Measurements from ENCODE around the gene DSCAML1.

Gene DSCAML1

GRCh38 chr11:117437041-117437790, 359.8 kb downstream of the DSCAML1 start:
- no peak for DNase-seq

- DNase-seq = no peak
These were observed 361.7 kb downstream of the DSCAML1 start for GRCh38 chr11:117435326-117435725.

- no peak for DNase-seq
These were observed 362.5 kb downstream of the DSCAML1 start for GRCh38 chr11:117434481-117434880.

- no peak for DNase-seq
These were observed 363.3 kb downstream of the DSCAML1 start for GRCh38 chr11:117433717-117434116.

GRCh38 chr11:117431436-117431835, 365.6 kb downstream of the DSCAML1 start:
- no peak for DNase-seq

GRCh38 chr11:117430293-117430955, 366.6 kb downstream of the DSCAML1 start:
- no peak for DNase-seq

GRCh38 chr11:117428856-117429229, 368.2 kb downstream of the DSCAML1 start:
- no peak for DNase-seq

GRCh38 chr11:117428186-117428855, 368.7 kb downstream of the DSCAML1 start:
- DNase-seq = no peak

GRCh38 chr11:117427356-117427874, 369.6 kb downstream of the DSCAML1 start:
- no peak for DNase-seq

- DNase-seq = no peak
These were observed 370.1 kb downstream of the DSCAML1 start for GRCh38 chr11:117426941-117427340.

GRCh38 chr11:117426297-117426685, 370.7 kb downstream of the DSCAML1 start:
- peak; percentile 43 for DNase-seq

- no peak for DNase-seq
These were observed 371.2 kb downstream of the DSCAML1 start for GRCh38 chr11:117425679-117426296.

- peak; percentile 43 for DNase-seq
These were observed 372.2 kb downstream of the DSCAML1 start for GRCh38 chr11:117424781-117425180.

- no peak for DNase-seq
These were observed 373.9 kb downstream of the DSCAML1 start for GRCh38 chr11:117423046-117423575.

GRCh38 chr11:117421476-117421875, 375.5 kb downstream of the DSCAML1 start:
- no peak for DNase-seq

- peak; percentile 8 for DNase-seq
These were observed 376.0 kb downstream of the DSCAML1 start for GRCh38 chr11:117421041-117421440.

GRCh38 chr11:117420598-117420997, 376.4 kb downstream of the DSCAML1 start:
- no peak for DNase-seq

GRCh38 chr11:117420143-117420485, 376.9 kb downstream of the DSCAML1 start:
- DNase-seq = no peak

- no peak for DNase-seq
These were observed 377.4 kb downstream of the DSCAML1 start for GRCh38 chr11:117419482-117420142.

- DNase-seq = no peak
These were observed 378.1 kb downstream of the DSCAML1 start for GRCh38 chr11:117418737-117419481.

GRCh38 chr11:117417856-117418255, 379.2 kb downstream of the DSCAML1 start:
- no peak for DNase-seq

GRCh38 chr11:117417342-117417741, 379.7 kb downstream of the DSCAML1 start:
- DNase-seq = no peak

Measured in fibroblast of skin of right biceps (primary cell).